Stimulated activated CD8-positive, alpha-beta memory T cell treated with anti-CD3 and anti-CD28 coated beads, Interleukin-7, amount 100 ng/mL, for 48 hours (primary cell): ENCODE data around the gene CAB39.

Experiments
- DNase-seq, 2 donors: peaks; one replicate each; pipeline ENCODE4 v3.0.0-alpha.2; 2020; ENCODE audit warnings: low read depth in 1 of 2; ENCODE audit errors: extremely low read depth in 1 of 2

Gene CAB39

DNA sequence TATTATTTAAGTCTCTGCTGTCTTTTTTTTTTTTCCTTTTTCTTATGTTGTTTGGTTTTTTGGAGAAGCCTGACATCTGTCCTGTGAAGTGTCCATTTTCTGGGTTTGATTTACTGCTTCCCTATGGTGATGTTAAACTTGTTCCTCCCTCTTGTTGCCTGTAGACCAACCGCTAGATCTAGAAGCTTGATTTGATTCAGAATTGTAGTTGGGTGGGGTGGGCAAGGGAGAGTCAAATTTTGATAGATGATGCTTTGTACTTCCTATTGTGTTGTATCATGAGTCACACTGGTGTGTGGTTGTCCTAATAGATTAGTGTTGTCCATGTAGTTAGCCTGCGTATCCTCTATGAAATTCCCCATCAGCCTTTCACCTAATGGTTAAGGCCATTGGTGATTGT, 35.4 kb downstream of the CAB39 start:
- no peak for DNase-seq

DNA sequence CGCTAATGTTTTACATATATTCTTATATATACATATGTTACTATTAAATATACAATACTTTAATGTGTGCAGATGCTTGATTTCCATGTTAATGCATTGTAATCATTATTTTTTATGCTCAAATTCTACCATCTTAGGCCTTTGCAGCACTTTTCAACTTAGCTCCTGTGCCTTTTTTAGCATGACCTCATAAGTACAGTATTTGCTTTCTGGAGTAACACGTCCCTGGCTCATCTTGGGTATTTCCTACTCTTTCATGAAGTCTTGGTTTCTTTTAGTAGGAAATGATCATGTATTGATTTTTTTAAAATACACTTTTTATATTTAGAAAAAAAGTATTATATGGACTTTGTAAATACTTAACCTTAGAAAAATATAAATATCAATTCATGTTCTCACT, 36.5 kb downstream of the CAB39 start:
- no peak for DNase-seq

DNA sequence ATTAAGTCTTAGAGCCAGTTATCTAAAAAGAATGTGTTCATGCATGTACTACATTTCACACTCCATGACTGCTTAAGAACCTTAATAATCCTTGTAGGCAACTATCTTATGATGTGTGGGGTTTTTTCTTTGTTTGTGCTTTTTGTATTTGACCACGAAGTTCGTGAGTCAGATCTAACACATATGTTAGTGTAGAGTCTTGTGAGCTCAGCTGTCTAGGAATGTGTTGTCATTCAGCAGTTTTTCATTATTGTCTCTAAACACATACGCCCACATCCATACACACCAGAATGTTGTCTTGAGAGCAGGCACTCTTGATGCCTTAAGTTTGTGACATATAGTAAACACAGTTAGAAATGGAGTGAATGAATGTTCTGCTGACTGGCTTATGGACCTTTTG, 38.4 kb downstream of the CAB39 start:
- DNase-seq = no peak

DNA sequence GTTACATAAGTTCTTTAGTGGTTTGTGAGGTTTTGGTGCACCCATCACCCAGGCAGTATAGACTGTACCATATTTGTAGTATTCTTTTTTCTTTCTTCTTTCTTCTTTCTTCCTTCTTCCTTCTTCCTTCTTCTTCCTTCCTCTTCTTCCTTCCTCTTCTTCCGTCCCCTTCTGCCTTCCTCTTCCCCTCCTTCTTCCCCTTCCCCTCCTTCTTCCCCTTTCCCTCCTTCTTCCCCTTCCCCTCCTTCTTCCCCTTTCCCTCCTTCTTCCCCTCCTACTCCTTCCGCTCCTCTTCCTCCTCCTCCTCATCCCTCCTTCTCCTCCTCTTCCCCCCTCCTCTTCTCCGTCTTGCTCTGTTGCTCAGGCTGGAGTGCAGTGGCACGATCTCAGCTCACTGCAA, 41.6 kb downstream of the CAB39 start:
- no peak for DNase-seq

DNA sequence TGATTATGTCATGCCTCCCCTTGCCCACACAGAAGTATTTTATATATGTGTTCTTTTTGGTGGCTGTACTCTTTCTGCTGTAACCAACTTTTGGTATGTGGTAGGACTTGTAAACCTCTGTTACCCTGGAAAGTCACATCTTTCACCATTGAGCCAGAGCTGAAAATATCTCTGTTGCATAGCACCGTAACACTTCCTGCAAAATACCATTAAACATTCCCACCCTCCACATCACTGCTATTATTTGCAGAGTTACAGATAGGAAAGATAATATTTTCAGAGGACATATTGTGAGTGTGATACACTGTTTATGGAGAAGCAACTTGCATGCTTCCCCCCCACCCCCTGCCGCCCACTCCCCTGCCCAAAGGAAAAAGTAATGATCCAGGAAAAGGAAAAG, 44.8 kb downstream of the CAB39 start:
- DNase-seq = no peak

DNA sequence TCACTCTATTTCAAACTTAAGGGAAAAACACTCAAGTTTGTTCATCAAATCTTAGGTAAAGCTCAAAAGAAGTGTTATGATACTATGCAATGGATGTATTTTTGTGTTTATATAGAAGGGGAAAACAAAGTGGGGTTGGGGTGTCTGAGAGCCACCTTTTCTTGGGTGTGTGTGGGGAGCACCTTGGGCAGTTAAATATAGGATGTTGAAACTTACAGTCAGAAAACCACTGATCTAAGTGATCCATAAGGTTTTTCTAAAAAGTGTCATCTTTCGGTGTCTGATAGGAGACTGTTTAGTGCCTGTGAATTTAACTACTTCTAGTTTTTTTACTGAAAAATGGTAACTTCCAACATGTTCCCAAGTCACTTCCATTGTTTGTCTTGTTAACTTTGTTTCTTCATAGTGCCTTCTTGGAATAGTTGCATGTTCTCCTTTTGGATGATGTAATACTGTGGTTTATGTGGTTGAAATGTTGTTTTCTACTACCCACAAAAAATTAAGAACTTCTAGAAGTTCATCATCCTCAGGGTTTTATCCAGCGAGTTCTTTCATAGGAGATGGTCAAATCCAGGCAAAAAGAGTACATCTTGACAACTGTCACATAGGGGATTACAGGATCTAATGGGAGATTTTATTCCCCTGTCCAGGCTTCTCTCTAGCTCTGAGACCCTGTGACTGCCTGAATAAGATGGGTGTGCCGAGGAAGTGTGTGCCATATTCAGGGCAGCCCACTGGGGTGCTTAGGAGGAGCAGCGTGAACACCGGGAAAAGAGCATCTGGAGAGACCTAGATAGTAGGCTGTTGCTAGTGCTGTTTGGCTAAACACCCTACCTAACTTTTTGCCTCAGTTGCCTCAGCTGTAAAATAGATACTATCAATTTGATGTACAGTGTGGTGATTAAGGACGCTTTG, 46.2 kb downstream of the CAB39 start:
- no peak for DNase-seq

DNA sequence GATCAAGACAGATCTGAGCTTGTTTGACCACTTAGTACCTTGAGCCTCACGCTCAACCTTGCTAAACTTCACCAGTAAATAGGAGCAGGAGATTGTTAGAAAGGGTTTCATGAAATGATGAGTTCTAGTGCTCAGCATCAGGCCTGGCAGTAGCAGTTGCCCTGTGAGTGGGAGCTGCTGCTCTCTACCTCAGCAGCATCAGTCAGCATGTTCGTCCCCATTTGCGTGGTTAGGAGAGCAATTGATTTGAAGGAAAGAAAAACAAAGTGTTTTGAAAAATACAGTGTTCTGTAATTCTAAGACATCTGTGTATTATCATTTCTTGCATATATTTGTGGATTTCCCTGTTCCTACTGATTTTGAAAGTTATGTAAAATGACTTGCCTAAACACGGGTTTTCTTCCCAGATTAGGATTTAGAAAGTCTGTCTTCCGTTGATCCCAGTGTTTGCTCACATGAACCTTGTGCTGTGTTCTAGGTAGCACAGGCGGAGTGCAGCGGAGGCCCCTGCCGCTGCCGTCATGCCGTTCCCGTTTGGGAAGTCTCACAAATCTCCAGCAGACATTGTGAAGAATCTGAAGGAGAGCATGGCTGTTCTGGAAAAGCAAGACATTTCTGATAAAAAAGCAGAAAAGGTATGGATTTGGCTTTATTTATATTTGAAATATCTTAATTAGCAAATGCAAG, 47.0 kb downstream of the CAB39 start:
- no peak for DNase-seq

DNA sequence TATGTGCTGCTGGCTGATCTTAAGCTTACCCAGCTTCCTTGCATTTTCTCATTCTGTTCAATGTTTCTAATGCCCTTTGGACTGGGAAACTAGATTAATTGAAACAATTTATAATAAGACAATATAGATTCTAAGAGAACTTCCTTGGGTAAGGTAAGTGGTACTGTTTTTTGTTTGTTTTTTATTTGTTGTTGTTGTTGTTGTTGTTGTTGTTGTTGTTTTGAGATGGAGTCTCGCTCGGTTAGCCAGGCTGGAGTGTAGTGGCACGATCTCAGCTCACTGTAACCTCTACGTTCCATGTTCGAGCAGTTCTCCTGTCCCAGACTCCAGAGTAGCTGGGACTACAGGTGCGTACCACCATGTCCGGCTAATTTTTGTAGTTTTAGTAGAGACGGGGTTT, 49.1 kb downstream of the CAB39 start:
- DNase-seq = no peak

DNA sequence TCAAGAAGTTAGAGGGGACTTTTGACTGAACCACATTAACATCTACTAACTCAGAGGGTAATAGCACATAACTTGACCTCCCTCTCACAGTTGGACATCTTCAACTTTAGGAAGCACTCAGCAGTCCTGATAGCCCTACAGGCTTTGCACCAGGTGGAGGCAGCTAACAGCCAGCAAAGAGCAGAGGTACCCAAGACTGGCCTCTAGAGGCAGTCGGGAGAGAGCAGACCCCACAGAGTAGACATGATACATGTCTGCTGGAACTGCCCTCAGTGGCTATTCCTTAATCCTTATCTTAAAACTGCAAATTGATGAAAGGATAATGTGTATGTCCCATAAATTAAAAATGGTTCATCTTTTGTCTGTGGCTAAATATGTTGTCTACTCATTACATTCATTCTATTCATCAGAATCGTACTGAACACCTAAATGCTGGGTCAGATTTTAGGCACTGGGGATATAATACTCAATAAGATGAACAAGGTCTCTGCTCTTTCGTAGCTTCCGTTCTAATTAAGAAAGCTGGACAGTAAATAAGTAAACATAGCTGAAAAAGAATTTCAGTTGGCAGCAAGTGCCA, 49.8 kb downstream of the CAB39 start:
- no peak for DNase-seq

DNA sequence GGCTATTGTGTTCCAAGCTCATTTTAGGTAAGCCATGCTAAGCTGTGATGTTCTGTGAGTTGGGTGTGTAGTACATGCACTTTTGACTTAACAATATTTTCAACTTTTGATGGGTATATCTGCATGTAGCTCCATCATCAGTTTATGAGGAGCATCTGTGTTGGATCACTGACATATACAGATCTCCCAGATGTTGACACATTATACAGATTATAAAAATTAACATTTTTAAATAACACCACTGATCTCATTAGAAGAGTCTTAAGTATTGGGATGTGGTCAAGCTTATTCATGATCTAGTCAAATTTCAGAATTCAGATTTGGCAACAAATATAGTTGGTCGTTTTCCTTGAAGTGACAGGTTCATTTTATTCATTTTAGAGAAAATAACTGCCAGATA, 51.7 kb downstream of the CAB39 start:
- no peak for DNase-seq

DNA sequence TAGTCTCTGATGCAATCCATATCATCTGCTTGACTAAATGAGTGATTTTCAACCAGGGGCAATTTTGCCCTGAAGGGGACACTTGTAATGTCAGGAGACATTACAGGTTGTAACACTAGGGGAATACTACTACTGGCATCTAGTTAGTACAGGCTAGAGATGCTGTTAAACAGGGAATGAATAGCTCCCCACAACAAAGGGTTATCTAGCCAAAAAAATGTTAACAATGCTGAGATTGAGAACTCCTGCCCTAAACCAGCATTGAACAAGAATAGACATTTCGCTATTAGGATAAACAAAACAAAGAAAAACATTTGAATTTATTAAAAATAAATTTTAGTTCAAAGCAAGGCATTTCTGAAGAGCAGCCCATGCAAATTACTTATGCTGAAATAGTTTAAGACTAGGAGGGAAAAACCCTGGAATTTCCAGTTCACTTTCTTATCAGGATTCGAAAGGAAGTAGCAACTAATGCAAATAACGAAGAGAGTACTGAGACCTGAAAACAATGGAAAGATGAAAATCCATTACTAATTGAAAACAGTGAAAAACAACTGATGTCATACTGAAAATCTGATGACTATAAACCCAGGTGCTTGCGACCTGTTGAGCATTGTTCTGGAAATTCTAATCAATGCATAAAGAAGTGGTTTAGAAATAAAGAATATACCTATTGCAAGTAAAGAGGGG, 53.1 kb downstream of the CAB39 start:
- no peak for DNase-seq

DNA sequence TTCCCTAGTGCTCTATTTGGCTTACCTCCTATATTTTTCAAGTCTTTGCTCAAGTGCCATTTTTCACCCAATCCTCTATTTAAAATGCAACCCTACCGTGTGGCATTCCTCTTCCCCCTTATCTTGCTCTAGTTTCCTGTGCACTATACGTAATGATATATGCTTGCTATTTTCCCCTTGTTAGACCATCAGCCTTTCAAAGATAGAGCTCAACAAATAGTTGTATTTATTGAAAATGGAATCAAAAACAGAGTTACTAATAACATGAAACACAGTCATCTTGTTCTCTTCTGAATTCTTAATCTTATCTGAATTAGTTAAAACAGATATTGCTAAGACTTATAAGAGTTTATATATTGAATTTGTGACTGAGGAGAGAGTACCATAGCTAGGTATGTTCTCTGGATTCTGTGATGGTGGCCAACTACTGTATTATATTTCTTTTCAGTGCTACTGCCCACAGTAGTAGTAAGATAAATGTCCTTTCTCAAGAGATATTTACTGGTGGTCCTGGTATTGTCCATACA, 55.3 kb downstream of the CAB39 start:
- DNase-seq = no peak

DNA sequence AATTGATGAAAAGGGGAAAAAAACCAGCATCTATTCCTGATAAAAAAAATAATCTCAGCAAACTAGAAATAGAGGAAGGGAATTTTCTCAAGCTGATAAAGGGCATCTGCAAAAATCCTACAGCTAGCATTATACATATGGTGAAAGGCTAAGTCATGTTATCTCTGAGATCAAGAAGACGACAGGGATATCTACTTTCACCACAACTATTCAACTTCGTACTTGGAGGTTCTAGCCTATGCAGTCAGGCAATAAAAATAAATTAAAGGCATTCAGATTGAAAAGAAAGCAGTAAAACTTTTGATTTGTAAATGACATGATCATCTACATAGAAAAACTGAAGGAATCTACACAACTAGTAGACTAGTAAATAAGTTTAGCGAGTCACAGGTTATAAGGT, 58.2 kb downstream of the CAB39 start:
- DNase-seq = no peak

DNA sequence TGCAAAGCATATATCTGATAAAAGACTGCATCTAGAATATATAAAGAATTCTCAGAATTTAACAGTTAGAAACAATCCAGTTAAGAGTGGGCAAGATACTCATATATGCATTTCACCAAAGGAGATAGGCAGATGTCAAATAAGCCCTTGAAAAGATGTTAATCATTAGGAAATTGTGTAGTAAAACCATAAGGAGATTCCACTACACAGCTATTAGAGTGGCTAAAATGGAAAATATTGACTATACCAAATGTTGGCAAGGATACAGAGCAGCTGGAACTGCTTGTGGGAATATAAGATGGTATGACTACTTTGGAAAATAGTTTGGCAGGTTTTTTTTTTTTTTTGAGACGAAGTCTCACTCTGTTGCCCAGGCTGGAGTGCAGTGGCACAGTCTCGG, 59.5 kb downstream of the CAB39 start:
- no peak for DNase-seq

DNA sequence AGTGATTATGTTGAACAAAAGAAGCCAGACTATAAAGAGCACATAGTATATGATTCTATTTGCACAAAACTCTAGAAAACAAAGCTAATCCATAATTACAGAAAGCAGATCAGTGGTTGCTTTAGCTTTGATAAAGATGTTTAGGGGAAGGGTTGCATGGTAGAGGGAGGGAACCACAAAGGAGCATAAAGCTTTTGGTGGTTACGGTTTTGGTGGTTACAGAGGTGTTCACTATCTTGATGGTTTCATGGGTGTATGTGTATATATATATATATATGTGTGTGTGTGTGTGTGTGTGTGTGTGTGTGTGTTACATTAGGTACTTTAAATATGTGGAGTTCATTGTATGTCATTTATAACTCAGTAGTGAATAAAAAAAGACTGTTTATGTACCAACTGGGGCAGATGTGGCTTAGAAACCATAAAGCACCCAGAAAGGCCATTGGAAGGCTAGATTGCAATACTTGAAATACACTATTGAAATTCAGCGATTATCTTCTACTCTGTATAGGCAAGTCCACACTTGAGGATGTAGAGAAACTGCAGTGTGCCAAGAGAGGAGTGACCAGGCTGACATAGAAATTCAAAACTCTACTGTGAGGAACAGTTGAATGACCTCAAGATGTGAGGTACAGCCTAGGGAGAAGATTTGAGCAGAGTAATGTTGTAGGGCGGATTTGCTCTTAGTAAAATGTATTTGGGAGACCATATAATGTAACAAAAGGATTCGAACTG, 60.6 kb downstream of the CAB39 start:
- no peak for DNase-seq

DNA sequence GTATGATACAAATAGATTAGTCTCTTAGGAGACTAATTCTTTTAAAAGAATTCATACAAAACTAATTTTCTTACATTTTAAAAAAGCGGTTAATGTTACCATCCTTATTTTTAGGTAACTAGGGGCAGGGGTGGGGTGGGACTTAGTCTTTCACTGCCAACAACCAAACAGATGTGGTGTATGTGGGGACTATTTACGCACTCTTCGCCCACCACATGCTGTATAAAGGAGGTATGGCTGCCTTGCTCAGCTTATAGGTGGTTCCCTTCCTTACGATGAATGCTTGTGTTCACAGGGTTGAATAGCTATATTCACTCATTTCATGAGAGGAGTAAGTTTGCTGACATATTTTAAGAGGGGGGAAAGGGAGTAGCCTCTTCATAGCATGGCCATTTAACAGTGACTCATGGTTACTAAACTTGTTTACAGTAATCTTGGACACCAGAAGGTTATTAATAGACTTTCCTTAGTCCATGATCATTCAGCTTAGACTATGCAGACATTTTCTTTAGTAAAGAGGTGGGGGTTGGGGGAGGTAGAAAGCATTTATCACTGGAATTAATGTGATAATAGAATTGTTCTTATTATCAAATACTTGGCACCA, 61.8 kb downstream of the CAB39 start:
- no peak for DNase-seq

DNA sequence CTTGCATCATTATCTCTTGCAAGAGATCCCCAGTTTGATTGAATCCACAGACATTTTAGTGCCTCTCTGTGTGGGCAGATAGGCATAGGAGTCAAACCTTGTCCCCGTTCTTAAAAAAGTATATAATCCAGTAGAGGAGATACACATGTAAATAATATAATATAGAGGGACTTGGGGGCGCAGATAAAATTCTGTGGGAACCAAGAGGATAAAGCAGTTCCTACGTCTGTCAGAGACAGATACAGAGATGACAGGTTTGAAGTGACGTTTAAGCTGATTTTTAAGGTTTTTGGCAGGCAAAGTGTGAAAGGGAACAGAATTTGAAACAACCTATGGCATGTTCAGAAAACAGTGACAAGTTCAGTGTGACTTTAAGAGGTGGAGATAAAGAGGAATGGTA, 63.1 kb downstream of the CAB39 start:
- no peak for DNase-seq

DNA sequence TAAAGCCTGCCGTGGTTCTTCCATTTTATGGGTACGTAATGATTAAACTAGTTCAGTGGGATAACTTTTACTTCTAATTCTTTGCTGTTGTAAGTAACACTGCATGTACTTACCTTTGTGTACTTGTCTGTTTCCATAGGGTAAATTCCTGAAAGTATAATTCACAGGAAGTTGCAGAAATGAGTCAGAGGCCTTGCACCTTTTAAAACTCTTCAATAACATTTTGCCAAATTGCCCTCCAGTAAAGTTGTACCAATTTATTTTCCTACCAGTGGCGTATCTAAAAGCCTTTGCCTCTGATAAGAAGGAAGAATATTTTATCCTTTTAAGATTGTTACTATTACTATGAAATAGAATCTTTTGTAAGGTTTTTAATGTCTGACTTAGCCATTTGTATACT, 65.1 kb downstream of the CAB39 start:
- DNase-seq = no peak

DNA sequence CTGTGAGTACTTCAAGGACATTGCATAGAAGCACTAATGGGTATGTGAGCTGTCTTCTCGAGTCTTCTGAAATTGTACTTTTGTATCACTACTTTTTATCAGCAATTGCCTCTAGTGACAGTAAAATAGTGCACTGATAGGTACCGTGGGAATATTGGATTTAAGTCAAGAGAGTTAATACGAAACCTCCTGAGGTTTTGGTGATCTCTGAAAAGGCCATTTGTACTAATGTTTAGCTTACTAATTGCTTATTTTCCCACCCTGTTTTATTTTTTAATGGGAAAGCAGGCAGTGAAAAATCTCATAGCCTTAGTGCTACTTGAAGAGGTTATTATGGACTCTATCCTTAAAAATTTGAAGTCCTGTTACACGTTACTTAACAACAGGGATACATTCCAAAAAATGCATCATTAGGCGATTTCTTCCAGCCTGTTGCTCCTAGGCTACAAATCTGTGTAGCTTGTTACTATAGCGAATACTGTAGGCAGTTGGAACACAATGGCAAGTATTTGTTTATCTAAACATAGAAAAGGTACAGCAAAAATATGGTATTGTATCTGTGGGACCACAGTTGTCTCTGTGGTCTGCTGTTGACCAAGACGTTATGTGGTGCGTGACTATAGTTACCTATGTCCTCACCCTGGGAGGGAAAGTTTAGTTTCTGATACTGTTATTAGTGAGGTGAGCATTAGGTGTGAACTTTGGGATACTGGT, 65.9 kb downstream of the CAB39 start:
- DNase-seq = no peak

DNA sequence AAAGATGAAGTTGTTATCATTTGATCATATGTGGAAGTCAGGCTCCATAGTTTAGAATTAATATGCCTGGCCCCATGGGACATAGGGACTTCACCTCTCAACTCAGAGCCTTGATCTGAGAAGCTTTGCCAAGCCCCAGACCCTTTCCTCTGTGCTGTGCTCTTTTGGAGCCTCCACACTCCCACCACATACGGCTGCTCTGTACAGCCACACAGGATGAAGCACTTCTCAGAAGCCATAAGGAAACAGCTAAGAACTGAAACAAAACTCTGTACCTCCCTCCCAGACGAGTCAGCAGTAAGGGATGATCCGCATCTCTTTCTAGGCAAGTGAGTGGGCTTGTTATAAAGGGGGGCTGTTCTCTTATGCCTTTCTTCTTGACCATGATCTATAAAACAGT, 66.5 kb downstream of the CAB39 start:
- no peak for DNase-seq
